GM12873 (cell line): ENCODE results near the gene PYGO2.

Experiments
- TF ChIP-seq, protein P1 (sequence below): IDR thresholded peaks from 2 replicates; pipeline ENCODE4 v1.5.1; 2012; ENCODE audit warnings: low read depth, mild to moderate bottlenecking, moderate library complexity, low read length, control low read depth; ENCODE audit not compliant: insufficient read depth; ENCODE audit errors: missing control alignments

Gene PYGO2

DNA sequence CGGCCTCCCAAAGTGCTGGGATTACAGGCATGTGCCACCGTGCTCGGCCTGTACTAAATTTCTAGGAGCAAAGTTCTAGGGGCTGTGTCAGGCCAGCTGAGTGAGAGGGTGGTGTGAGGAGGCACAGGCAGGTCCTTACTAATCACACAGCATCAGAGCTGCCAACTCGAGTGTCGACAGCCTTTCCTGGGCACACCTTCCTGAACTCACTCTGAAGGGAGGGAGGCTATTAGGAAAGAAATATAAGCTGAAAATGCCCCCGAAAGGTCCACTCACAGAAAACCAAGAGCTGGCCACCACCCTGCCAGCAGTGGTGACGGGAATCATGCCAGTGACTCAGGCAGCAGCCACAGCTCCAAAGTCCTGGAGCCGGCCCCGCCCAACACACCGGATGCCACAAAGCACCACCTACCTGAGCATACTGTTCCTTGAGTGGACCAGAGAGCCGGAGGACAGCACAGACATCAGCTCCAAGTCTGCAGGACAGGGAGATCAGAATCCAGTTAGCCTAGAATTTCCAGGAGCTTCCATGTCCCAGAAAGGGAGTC is 29.6 kb downstream of the PYGO2 start:
- TF ChIP-seq, protein P1, sequence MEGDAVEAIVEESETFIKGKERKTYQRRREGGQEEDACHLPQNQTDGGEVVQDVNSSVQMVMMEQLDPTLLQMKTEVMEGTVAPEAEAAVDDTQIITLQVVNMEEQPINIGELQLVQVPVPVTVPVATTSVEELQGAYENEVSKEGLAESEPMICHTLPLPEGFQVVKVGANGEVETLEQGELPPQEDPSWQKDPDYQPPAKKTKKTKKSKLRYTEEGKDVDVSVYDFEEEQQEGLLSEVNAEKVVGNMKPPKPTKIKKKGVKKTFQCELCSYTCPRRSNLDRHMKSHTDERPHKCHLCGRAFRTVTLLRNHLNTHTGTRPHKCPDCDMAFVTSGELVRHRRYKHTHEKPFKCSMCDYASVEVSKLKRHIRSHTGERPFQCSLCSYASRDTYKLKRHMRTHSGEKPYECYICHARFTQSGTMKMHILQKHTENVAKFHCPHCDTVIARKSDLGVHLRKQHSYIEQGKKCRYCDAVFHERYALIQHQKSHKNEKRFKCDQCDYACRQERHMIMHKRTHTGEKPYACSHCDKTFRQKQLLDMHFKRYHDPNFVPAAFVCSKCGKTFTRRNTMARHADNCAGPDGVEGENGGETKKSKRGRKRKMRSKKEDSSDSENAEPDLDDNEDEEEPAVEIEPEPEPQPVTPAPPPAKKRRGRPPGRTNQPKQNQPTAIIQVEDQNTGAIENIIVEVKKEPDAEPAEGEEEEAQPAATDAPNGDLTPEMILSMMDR = no peak

DNA sequence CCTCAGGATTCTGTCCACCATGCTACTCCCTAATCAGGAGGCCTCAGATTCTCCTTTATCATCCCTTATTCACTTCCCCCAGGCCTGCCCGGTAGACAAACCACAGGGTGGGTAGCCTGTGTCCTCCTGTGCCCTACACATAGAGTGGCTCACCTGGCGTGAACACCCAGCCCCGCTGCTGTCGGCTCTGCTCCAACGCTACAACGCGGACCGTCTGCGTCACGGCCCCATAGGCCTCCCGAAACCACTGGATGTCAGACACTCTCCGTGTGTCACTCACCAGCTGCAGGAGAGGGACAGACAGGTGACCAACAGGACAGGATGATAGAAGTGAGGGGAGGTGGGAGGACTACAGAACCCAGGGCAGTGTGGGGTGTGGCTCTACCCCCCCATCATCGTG is 35.4 kb downstream of the PYGO2 start:
- TF ChIP-seq, protein P1 = no peak

DNA sequence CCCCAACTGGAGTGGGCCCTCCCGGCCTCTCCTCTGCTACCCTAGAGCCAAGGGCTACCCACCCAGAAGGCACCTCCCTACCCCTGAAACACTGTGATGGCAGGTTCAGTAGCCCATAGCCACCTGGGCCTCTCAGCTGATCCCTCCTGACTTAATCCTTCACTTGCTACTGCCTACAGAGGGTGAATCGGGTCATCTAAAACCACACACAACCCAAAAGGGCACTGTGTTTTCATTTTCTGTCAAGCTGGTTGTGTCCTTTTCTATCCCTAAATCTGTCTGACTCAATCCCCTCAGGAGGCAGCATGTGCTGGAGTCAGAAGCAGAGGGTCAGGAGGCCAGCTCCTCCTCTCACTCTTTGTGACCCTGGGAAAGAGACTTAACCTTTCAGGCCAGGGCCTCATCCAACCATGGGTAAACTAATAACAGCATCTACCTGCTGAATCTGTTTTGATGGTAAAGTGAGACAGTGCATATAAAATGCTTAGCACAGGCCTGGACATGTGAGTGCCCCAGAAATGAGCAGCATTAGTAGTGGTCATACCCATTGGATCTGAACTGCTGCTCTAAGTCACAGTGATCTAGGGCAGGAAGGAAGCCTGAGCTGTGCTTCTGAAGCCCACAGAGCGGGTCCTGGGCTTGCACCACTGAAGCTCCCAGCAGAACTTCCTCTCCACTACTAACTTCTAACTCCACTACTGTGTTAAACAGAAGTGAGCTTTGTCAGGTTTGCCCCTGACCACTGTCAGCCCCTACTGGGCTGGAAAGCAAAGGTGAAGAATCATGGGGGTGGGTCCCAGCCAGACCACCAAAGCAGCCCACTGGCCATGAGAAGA is 36.0 kb downstream of the PYGO2 start:
- TF ChIP-seq, protein P1 = no peak

DNA sequence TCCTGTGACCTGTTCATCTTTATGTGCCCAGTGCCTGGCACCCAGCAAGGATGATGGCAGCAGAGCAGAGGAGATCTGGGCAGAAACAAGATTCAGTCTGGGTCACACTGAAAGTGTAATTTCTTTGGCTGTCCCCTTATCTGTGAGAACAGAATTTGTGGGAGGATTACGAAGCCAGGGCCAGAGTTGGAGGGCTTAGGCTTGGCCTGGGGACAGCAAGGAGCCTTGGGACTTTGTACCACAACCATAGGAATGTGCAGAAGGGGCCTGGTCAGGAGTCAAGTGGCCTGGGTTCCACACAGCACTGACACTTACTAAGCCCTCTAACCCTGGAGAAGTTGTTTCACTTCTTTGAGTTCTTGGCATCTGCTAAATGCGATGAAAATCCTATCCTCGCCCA is 37.9 kb downstream of the PYGO2 start:
- TF ChIP-seq, protein P1 = no peak

DNA sequence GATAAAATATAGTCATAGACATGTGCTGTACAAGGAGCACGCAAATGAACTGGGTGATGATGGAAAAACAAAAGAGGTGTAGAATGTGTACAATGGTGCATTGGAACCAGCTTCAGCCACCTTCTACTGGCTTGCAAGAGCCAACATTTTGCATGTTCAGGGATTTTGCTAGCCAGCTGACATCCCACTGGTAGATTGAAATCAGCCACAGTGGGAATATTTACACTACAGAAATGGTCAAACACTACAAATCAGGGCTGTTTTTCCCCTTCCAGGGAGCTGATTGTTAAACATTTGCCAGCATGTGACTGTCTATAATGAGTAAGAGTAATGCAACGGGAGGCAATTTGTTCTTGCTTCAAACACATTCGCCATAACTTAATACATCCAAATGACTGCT is 48.3 kb downstream of the PYGO2 start:
- TF ChIP-seq, protein P1 = no peak

GRCh38 chr1:154912755-154913154 is 48.8 kb downstream of the PYGO2 start:
- TF ChIP-seq, protein P1 = no peak

- TF ChIP-seq, protein P1 = no peak
These were observed 49.7 kb downstream of the PYGO2 start for GRCh38 chr1:154911691-154912550.
